DOHH2 (cell line): Measurements from ENCODE around the gene NPR2.

Experiments
- EZH2phosphoT487 ChIP-seq: fragments of 200-600 bp; sonication (generic); IDR thresholded peaks from 2 replicates; pipeline ENCODE4 v1.6.1; 2017; ENCODE audit warnings: borderline replicate concordance, mild to moderate bottlenecking, antibody characterized with exemption, low read length, moderate library complexity, mixed read lengths
- TF ChIP-seq, protein P1 (sequence below): fragments of 200-600 bp; sonication (generic); IDR thresholded peaks from one replicate; pipeline ENCODE4 v1.5.1; 2014; ENCODE audit warnings: antibody characterized with exemption, mild to moderate bottlenecking, low read depth, low read length; ENCODE audit not compliant: poor library complexity, severe bottlenecking

GRCh38 chr9:35814106-35814840 is 22.9 kb downstream of the NPR2 start:
- TF ChIP-seq, protein P1, sequence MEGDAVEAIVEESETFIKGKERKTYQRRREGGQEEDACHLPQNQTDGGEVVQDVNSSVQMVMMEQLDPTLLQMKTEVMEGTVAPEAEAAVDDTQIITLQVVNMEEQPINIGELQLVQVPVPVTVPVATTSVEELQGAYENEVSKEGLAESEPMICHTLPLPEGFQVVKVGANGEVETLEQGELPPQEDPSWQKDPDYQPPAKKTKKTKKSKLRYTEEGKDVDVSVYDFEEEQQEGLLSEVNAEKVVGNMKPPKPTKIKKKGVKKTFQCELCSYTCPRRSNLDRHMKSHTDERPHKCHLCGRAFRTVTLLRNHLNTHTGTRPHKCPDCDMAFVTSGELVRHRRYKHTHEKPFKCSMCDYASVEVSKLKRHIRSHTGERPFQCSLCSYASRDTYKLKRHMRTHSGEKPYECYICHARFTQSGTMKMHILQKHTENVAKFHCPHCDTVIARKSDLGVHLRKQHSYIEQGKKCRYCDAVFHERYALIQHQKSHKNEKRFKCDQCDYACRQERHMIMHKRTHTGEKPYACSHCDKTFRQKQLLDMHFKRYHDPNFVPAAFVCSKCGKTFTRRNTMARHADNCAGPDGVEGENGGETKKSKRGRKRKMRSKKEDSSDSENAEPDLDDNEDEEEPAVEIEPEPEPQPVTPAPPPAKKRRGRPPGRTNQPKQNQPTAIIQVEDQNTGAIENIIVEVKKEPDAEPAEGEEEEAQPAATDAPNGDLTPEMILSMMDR: peak; percentile 55
- no peak for TF ChIP-seq EZH2phosphoT487
